Endothelial cell (in vitro differentiated cells): Measurements from ENCODE around the gene HYAL2. TPM values are rescaled to one million over a fixed set of nuclear protein-coding genes. Genes with fewer than 3 reads are reported as not detected.
"Not testable (repeated sequence)": the region's sequence is repeated elsewhere in the genome, so short reads cannot be mapped to it uniquely, and the experiment has no call there.

Experiments used
- DNase-seq: peaks from one replicate; pipeline ENCODE4 v3.0.0; 2021; ENCODE audit warnings: low spot score
- H3K27ac Mint-ChIP-seq: one replicate; pipeline ENCODE4 v1.8.0; 2021; ENCODE audit warnings: mixed read lengths, inconsistent platforms; ENCODE audit not compliant: unreplicated experiment
- H3K27me3 Mint-ChIP-seq: one replicate; pipeline ENCODE4 v1.8.0; 2021; ENCODE audit warnings: mild to moderate bottlenecking, moderate library complexity, mixed read lengths, inconsistent platforms; ENCODE audit not compliant: unreplicated experiment
- H3K36me3 Mint-ChIP-seq: one replicate; pipeline ENCODE4 v1.8.0; 2021; ENCODE audit warnings: mild to moderate bottlenecking, low read depth, mixed read lengths, inconsistent platforms; ENCODE audit not compliant: unreplicated experiment
- H3K4me1 Mint-ChIP-seq: one replicate; pipeline ENCODE4 v1.8.0; 2021; ENCODE audit warnings: mild to moderate bottlenecking, mixed read lengths, inconsistent platforms; ENCODE audit not compliant: unreplicated experiment
- H3K4me3 Mint-ChIP-seq: one replicate; pipeline ENCODE4 v1.8.0; 2021; ENCODE audit warnings: mild to moderate bottlenecking, mixed read lengths, inconsistent platforms; ENCODE audit not compliant: unreplicated experiment
- H3K9me3 Mint-ChIP-seq: one replicate; pipeline ENCODE4 v1.8.0; 2021; ENCODE audit warnings: mixed read lengths, inconsistent platforms; ENCODE audit not compliant: unreplicated experiment
- total RNA-seq: library from RNA; stranded (reverse); fragmentation: NEBNext Ultra II Directional; extraction: Animal tissue kit (Norgen Biotek cat#: 25700); gene quantifications from one replicate; pipeline ENCODE4 v1.2.1, GENCODE V29; 2021; ENCODE audit not compliant: unreplicated experiment
- TF ChIP-seq, protein P1 (sequence below): fragments of 200-600 bp; sonication (generic); IDR thresholded peaks from one replicate; pipeline ENCODE4 v1.5.0; 2021; ENCODE audit warnings: antibody characterized with exemption; ENCODE audit not compliant: unreplicated experiment

HYAL2 gene
- total RNA-seq, 1 donor from 2014 or later, result 214 TPM

DNA sequence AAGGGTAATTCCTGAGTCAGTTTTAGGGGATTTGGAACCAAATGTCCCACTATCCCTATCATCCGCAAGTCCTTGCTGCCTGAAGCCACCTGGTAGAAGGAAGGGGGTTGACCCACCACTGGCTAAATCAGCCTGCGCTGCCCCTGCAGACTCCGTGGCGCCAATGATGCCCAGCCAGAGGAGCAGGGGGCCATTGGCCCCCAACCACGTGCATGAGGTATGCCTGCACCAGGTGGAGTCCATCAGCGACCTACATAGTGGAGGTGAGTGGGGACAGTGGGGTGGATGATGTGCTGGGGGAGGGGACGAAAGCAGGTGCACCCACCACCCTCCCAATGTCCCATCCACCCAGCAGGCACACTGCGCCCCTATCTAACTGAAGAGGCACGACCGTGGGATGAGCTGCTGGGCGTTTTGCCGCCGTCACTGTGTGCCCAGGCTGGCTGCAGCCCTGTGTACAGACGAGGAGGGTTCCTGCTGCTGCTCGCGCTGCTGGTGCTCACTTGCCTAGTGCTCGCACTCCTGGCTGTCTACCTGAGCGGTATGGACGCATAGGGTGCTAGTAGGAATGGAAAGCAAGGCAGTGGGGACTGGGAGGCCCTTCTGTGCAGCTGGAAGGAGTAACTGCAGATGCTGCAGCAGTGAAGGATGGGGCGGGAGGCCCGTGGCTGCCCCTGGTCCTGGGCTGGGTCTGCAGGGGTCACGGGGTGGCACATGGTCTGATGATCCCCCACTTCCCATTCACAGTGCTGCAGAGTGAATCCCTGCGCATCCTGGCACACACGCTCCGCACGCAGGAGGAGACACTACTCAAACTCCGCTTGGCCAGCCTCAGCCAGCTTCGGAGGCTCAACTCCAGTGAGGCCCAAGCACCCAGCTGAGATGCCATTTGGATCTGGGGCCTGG is 36.0 kb downstream of the HYAL2 start:
- Mint-ChIP-seq H3K27me3 (peaks cover 16% of the 10 kb centered on the region), H3K9me3 (no peaks in the 10 kb centered on the region), H3K4me3 (no peak overlapping the region), H3K36me3 (peaks cover 10% of the 10 kb centered on the region), H3K27ac (no peak overlapping the region), H3K4me1 (peaks cover 6% of the 10 kb centered on the region)
- no peak for DNase-seq
- TF ChIP-seq, protein P1, sequence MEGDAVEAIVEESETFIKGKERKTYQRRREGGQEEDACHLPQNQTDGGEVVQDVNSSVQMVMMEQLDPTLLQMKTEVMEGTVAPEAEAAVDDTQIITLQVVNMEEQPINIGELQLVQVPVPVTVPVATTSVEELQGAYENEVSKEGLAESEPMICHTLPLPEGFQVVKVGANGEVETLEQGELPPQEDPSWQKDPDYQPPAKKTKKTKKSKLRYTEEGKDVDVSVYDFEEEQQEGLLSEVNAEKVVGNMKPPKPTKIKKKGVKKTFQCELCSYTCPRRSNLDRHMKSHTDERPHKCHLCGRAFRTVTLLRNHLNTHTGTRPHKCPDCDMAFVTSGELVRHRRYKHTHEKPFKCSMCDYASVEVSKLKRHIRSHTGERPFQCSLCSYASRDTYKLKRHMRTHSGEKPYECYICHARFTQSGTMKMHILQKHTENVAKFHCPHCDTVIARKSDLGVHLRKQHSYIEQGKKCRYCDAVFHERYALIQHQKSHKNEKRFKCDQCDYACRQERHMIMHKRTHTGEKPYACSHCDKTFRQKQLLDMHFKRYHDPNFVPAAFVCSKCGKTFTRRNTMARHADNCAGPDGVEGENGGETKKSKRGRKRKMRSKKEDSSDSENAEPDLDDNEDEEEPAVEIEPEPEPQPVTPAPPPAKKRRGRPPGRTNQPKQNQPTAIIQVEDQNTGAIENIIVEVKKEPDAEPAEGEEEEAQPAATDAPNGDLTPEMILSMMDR, result no peak

DNA sequence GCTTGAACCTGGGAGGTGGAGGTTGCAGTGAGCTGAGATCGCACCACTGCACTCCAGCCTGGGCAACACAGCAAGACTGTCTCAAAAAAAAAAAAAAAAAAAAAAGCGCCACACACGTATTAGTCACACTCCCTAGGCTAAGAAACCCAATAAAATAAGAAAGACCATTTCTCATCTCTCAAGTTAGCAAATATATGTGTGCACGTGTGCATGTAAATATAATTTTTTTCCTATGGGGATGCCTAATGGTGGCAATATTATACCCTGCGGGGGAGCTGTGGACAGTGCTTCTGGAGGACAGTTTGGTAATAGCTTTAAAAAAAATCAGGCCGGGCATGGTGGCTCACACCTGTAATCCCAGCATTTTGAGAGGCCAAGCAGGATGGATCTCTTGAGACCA is 38.4 kb downstream of the HYAL2 start:
- not testable (repeated sequence) for H3K9me3 Mint-ChIP-seq, H3K4me3 Mint-ChIP-seq
- H3K27me3 Mint-ChIP-seq, result peaks cover 11% of the 10 kb centered on the region

DNA sequence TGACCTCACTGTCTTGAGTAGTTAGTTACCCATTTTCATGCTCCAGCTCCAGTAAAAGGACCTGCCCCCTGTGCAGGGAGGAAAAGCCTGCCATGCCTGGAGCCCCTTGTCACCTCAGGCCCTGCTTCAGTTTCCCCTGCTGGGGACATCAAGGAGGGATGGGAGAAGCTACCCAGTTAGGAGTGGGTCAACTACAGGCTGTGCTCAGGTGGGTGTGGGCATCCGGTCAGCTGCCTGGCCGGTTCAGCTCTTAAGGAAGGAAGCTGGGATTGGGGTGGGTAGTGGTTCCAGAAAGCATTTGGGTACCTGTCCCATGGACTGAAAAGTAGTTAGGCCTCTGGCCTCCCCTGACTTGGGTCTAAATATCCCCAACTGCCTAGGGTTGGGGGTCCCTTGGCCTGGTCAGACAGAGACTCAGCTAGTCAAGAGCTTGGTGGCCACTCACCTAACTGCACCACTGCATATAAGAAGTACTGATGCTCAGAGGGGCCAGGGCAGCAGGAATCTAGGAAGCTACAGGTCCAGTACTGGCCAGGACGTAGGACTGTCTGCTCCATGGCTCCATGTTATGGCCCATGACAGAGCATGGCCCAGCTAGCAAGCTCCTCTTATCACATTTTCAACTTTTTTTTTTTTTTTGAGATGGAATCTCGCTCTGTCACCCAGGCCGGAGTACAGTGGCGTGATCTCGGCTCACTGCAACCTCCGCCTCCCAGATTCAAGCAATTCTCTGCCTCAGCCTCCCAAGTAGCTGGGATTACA is 43.1 kb downstream of the HYAL2 start:
- TF ChIP-seq, protein P1, result no peak
- peaks cover 5% of the 10 kb centered on the region for H3K4me1 Mint-ChIP-seq
- peaks cover 10% of the 10 kb centered on the region for H3K27me3 Mint-ChIP-seq
- no peak overlapping the region for H3K4me3 Mint-ChIP-seq
- DNase-seq, result no peak
- no peak overlapping the region for H3K27ac Mint-ChIP-seq
- no peaks in the 10 kb centered on the region for H3K9me3 Mint-ChIP-seq
- H3K36me3 Mint-ChIP-seq, result no peaks in the 10 kb centered on the region

More for the DNA sequence above, 38.4 kb downstream of the HYAL2 start:
- not testable (repeated sequence) for DNase-seq, H3K36me3 Mint-ChIP-seq, H3K4me1 Mint-ChIP-seq, H3K27ac Mint-ChIP-seq

DNA sequence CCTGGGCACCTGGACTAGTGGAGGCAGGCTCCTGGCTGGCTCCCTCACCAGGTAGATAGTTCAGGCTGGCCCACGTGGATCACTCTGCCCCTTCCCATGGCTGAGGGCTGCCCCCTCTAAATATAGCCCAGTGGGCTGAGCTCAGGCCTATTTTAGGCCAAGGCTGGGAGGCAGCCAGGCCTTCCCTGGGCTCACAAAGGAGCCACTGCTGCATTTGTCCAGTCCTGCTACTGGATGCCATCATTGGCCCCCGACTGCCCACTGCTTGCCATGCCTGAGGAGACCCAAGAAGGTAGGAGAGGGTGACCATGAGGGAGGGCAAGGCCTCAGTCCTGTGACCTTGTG is 43.7 kb downstream of the HYAL2 start, which contains the start of gene LSMEM2:
LSMEM2 (plus strand) TSS at position 208 of the 345 bp plus-strand sequence; CDS start at position 235, 27 bp downstream.
- DNase-seq, result no peak
- TF ChIP-seq, protein P1, result no peak
- Mint-ChIP-seq H3K27me3 (peaks cover 13% of the 10 kb centered on the region), H3K4me1 (peaks cover 9% of the 10 kb centered on the region), H3K36me3 (no peaks in the 10 kb centered on the region), H3K27ac (no peak within 1 kb of the TSS), H3K4me3 (no peak within 1 kb of the TSS), H3K9me3 (no peaks in the 10 kb centered on the region)

DNA sequence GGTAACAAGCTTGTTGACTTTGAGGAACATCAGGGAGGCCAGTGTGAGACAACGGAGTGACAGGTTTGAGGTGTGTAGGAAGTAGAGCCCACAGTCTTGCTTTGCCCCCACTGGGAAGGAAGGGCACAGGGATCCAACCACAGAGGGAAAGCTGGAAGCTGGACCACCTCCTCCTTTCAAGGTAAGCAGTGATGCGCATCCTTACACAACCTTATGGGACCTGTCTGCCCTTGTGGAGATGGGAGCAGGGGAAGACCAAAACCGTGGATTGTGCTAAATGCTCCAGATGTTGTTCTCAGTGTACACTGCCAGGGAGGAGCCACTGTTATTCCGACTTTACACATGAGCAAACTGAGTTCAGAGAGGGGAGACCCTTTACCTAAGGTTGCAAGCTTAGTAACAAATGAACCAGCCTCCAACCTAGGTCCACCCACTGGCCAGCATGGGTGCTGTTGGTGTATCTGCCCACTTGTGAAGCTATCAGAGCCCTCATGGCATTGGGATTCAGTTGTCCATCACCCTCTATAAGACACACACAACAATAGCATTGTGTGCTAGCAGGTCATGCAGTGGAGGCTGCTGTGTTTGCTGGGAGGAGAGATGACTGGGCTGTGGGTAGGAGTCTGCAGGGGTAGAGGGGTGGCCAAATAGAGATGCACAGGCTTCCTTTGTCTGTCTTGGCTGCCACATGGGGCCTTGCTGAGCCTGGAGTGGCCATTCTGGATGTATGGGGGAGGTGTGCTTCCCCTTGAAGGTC is 44.2 kb downstream of the HYAL2 start:
- no peak for DNase-seq
- H3K27ac Mint-ChIP-seq, result no peak overlapping the region
- H3K4me3 Mint-ChIP-seq, result no peak overlapping the region
- peaks cover 9% of the 10 kb centered on the region for H3K4me1 Mint-ChIP-seq
- H3K27me3 Mint-ChIP-seq, result peaks cover 13% of the 10 kb centered on the region
- TF ChIP-seq, protein P1, result no peak
- no peaks in the 10 kb centered on the region for H3K36me3 Mint-ChIP-seq
- H3K9me3 Mint-ChIP-seq, result no peaks in the 10 kb centered on the region
